NCI-H2081 treated with DMSO at 0.1 percent for 48 hours (cell line): Measurements from ENCODE around the gene S100PBP.

Source experiments
- DNase-seq: peaks from one replicate; lab custom pipeline; 2025; lab: John Stamatoyannopoulos, UW

S100PBP gene

DNA sequence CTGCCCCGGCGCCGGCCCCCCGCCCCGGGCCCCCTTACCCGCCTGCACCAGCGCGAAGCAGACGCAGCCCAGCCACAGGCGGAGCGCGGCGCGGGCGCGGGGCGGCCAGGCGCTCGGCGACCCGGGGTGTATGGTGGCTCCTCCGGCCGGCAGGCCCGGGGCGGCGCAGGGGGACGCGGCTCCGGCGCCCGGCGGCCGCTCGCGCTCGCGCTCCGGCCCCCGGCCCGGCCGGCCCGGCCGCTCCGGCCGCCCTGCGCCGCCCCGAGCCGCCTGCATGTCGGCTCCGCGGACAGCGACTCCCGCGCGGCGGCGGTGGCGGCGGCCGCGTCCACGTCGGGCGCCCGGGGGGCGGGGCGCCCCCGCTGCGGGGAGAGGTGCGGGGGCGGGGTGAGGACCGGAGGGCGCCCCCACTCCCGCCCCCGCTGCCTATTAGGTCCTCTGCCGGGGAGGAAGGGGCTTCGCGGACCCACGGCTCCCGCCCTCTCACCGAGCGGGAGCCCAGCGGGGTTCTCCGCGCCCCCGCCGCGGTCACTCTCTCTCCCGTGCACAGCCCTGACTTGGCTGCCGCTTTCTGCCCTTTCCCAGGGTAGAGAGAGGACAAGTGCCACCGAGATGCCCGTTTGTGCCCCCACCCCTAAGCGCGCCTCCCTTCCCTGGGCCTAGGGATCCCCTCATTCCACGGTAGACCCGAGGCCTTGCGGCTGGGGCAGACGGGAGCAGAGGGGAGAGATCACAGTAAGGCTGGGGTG lies 53.3 kb downstream of the S100PBP start, which contains the start of gene FNDC5:
Gene FNDC5, minus strand, starts transcription at position 298 of the 749 bp plus-strand sequence.
- no peak for DNase-seq

DNA sequence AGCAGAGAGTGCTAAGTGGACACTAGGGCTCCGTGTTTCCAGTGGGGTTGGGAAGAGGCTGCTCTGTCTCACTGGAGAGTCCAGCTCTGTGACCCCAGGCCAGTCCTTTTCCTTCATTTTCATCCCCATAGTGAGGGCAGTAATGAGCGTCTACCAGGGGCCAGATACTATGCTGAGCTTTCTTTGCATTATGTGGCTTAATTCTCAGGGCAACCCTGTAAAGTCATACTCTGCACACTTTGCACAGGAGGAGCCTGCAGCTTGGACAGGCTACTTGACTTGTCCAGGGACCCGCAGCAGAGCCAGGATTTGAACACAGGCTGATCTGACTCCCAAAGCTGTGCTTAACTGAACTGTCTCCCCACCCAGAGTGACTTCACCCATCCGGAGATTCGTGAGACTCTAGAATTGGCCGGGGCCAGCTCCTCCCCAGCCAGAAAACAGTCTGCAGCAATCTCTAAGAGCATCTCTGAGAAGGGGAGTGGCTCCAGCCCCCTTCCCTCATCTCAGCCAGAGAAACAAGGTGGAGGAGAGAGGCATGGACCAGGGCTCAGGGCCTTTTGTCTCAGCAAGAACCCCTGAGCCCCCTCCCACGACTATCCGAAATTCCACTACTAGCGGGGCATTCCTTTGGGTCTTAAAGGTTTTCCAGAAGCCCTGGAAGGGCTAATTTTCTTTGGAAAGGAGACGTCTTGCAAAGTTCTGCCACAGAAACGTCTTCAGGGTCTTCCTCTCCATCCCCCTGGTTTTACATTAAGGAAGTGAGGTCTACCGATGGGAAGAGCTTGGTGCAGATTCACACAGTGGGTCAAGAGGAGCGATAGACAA lies 54.1 kb downstream of the S100PBP start:
- no peak for DNase-seq

DNA sequence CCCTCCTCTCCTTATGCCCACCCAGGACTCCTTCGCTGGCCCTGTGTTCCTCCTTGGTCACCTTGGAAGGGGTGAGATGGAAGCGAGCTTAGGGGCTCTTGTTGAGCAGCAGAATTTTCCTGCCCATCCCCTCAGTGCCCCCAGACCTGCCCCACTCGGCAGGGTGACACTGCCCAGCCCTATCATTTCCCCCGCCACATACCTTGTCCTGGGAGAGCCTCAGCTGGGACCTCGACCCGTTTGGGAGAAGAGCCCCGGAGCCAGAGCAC lies 54.7 kb downstream of the S100PBP start:
- no peak for DNase-seq

DNA sequence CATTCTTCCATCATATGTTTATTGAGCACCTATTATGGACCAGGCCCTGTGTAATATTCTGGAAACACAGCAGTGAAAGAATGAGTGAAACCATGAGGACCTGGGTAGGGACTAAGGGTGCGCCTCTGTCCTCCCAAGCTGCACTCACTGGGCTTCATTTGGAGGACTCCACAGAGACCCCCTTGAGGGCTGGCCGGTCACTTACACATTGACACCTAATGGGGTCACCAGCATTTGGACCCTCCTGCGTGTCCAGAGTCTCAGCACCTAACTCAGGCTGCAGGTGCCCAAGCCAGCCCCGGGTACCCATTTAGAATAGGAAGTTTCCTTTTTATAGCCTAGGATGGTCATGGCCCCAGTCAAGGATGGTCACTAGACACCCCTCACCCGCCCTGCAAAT lies 56.0 kb downstream of the S100PBP start:
- no peak for DNase-seq

DNA sequence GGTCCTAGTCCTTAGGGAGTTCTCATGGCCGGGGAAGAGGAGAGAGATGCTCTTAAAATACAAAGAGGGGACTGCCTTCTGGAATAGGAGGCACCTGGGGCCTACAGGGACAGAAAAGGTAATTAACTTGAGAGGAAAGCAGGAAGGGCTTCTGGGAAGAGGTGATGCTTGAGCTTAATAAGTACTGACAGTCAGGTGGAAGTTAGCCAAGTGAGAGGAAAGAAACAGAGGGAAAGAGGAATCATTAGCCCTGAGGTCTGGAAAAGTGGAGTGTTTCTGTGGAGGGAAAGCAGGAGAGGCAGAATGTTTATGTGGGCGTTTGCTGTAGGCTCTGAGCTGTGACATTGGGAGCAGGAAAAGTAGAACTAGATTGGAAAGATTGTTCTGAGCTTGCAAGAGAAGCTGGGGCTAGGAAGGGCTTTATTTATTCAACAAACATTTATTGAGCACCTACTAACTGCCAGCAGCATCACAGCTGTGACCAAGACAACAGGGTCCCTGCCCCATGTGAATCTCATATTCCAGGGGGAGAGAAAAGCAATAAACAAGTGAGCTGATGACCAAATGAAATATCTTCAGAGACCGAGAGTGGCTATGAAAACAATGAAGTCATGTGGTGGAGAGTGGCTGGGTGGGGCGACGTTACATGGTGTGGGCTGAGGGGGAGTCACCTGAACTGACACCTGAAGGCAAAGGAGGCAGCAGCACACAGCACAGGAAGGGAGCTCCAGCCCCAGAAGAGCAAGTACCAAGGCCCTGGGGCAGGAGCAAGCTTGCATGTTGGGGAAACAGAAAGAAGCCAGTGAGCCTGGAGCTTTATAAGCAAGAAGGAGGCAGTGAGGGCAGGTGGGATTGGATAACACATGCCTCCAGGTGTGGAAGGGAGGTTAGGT lies 57.7 kb downstream of the S100PBP start:
- DNase-seq: no peak

DNA sequence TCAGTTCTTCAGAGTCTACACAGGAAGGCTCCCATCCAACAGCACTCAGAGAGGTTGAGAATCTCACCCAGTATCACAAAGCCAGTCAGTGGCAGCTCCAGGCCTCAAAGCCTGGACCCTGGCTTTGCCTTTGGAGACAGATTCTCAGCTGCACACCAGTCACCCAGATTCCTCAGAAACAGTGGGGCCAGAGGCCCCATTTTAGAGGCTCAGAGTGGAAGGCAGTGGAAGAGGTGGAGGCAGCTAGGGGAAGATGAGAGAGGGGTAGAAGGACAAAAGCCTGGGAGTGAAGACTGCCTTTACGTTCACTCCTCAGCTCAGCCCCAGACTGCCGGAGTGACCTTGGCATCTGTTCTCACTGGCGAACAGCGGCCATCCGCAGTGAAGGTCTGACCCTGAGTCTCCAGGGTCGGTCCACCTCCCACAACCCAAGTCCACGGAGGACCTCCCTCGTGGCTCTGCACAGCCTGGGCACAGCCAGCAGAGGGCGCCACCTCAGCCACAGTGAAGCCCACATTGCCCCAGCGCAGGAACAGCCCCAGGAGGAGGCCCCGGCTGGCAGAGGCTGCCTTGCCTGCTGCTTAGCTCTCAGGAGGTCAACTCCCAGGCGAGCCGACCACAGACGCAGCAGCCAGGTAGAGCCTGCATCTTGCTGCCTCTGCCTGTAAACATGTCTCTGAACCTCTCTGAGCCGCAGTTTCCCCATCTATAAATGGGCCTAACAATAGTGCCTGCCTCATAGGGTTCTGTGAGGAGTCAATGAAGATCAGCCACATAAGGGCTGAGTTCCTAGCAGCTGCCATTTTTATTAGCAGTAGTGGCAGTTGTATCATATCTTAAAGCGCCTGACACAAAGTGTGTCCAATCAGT lies 59.1 kb downstream of the S100PBP start:
- DNase-seq: no peak

DNA sequence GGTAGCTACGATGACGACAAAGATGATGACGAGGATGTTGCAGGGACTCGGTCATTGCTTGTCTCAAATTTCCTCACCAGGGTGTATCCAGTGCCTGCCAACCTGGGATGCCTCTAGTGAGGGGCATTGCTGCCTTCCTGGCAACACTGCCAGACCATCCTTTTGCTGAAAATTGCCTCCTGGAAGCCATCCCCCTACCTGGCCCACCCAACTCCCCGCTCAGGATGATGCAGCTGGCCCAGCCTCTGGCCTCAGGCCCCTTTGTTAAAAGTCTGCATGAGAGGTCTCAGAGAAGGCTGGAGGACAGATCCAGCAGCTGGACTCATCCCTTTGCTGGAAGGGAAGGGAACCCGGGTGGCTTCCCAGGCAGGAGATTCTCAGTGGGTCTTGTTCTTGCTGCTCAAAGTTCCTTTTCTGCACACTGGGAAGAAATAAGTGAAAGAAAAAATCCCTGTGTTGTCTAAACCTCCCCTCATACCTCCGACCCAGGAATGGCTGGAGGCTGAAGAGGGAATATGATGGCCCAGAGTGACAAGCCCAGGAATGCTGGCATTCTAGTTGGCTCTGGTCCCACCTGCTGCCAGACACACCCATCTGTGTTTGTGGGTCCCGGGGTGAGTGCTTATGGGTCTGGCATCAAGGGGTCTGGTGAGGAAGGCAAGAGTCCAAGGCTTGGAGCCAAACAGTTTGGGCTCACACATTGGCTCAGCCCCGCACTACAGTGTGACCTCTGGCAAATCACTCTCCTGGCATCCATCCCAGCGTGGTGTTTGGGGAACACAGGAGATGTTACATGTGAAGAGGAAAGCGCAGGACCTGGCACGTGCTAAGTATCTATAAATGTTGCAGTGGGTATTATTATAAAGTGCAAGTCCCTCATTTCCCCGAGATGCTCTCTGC lies 60.0 kb downstream of the S100PBP start:
- DNase-seq: no peak

DNA sequence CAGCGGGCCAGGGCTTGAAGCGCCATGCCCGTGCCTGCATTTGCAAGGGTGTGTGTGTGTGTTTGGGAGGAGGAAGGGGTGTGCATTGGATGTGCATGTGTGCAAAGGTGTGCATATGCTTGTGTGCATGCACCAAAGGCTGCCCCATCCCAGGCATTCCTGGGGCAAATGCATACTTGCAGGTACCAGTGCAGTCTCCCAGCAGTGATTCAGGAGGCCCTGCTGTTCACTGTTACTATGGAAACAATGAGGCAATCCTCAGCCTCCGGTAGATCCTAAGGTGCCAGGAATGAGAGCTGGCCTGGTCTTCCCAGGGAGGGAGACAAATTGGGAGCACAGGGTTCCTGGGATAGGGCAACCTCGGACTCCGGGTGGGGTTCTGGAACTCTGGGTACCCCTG lies 60.7 kb downstream of the S100PBP start:
- DNase-seq: no peak

DNA sequence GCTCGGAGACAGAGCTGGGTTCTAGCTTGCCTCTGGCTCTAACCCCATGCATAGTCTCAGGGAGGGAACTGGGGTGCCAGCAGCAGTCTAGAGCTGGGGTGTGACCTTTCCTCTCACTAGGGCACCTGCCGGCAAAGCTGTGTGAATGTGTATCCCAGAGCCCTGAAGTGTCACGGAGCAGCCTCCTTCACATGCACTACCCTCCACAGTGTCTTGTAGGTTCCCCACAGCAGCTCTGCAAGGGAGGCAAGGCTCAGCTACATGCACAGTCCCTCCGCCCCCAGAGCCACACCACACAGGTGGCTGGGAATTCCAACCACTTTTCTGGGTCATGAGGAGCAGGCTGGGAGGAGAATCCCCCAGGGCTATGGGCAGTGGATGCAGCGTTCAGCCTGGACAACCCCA lies 61.2 kb downstream of the S100PBP start:
- DNase-seq: no peak

DNA sequence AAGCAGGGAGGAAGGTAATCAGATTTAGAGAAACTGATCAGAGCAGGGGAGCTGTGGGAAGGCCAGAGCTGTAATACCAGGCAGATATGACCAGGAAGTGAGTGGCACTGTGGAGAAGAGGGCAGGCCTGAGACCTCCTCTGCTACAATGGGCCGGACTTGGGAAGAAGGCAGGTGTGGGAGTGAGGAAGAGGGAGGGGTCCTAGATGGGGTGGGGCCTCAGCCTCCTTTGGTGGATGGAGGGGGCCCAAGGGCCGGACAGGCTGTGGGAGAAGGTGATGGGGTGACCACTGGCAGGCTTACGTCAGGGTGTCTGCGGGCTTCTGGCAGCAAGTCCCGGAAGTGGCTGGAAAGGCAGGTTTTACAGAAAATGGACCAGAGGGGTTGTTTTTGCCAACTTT lies 63.8 kb downstream of the S100PBP start:
- no peak for DNase-seq

DNA sequence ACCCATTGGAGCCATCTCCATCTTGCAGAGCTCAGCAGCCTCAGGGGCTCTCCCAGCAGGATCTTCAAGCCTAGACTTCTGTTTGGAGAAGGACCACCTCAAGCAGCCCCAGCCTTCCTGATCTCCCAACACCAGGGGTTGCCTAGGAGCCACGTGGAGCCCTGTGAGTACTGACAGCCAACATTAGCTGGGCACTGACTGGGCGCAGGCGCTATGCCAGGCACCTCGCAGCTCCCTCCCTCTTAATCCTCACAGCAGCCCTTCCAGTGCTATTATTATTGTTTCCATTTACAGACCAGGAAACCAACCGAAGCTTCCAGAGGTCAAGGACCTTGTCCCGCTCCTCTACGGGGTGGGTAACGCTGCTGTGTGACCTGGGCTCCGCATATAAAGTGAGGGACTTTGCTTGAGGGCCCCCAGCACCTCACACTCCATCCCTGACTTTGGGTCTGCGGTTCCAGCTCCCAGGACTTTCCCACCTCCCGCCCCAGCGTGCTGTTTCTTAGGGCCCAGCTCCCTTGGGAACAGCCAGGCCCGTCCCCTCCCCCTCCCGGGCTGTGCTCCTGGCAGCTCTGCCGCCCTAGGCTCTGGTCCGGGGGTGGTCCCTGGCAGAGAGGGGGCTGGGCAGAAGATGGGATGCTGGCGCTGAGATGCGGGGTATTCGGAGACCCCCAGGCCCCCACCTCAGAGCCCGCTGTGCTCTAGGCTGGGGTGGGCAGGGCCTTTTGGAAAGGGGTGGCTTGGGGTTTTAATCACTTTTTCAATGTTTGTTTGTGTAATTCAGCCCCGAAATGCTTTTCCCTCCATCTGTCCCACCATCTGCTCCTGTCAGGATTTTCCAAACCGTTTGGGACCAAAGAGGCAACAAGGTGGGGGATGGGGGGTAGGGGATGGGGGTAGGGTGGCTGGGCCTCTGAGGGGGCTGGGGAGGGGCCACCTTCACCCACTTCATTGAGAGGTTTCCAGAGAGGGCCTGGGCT lies 64.7 kb downstream of the S100PBP start:
- no peak for DNase-seq

DNA sequence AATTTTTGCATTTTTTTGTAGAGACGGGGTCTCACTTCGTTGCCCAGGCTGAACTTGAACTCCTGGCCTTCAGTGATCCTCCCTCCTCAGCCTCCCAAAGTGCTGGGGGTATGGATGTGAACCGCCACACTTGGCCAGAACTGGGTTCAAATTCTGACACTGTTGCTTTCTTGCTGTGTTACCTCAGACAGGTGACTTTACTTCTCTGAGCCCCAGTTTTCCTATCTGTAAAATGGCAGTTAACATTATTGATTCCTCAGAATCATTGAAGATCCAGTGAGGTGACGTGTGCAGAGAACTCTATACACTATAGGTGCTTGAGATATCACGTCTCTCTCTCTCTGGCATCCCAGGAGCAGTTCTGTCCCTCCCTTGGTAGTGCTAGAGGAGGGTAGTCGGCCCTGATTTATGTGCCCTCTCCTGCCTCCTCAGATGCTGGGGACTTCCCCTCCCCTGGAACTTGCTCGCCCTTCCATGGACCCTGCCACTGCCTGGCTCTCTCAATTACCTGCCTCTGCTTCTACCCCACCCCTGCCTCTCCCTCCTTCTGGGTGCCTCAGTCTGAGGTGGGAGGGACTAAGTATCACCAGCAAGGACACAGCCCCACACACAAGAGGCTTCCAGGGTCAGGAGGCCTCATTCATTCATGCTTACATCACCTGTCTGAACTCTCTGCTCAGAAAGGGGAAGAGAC lies 66.0 kb downstream of the S100PBP start:
- no peak for DNase-seq

DNA sequence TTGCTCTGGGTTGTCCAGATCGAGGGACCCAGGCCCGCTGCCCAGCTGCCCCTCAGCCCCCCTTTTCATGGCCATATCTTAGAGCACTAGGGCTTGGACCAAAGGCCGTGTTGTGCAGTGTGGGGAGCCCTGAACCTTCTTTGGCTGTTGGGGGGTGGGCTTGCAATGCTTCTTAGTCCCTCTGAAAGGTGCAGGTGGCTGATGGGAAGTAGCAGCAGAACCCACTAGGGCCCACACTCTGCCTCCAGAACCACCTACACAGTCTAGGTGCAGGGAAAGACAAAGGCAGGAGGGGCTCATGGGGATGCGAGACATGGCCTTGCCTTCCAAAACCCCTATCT lies 66.5 kb downstream of the S100PBP start:
- DNase-seq: no peak

DNA sequence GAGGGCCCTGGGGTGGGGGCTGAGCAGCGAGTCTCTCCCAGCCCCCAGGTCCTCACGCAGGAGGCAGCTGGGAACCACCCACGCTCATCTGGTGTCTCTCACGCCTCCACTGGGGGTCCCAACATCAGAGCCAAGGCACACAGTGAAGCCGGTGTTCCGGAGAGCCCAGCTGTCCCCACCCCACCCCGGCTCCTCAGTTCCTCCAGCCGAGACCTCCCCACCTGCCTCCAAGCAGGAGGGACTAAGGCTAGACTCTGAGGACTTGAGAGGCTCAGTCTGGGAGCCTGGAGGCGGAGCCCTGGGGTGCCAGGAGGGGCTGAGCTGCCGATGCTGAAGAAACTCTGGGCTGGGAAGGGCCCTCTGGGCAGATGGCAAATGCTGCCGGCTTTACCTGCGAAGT lies 67.3 kb downstream of the S100PBP start:
- no peak for DNase-seq

DNA sequence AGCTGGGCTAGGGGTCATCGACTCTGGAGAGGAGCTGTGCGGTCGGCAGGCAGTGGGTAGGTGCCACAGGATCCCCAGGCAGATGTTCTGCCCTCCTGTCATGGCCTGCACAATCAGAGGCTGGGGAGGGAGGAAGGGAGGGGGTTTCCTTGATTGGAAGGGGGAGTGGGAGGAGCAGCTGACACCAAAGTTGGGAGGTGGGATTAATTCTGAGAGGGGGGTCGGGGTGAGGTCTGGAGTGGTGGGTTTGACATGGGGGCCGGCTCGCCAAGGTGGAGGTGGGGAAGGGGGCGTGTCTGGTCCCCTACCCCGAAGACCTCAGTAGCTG lies 68.2 kb downstream of the S100PBP start:
- DNase-seq: no peak

DNA sequence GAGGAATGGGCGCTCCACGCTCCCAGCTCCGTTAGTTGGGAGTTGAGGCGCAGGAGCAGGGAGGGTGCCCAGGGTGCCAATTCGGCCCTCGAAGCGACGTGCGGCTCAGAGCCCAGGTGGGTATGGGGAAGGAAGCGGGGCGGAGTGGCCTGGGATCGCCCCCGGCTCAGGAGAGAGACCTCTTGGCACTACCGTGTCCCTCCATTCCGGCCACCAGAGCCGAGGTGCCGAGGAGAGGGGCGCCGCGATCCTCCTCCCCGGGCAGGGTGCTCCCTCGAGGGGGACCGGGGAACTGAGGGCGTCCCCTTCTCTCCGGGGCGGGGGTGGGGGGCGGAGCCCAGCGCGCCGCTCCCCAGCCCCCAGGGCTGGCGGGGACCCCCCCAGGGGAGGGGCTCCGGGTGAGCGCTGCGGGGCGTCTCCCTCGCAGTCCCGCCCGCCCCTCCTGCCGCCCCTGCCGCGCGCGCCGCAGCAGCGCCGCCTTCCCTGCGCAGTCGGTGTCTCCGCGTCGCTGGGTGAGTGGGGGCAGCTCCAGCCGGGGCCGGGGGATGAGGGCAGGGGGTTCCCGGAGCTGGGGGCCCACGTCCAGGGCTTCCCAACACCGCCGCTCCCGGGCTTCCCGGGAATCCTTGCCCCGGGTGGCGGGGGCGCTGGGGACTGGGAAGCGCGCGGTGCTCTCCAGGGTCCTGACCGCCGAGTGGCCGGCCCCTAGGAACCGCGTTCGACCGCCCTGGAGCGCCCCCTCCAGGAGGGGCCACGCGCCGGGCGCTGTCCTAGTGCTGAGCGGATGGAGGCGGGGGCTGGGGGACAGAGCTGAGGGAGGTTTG lies 68.8 kb downstream of the S100PBP start, which contains the start of gene HPCA:
Gene HPCA, plus strand, starts transcription at position 488 of the 824 bp plus-strand sequence. CDS start 2,408 bp downstream, outside the sequence.
- DNase-seq: no peak

DNA sequence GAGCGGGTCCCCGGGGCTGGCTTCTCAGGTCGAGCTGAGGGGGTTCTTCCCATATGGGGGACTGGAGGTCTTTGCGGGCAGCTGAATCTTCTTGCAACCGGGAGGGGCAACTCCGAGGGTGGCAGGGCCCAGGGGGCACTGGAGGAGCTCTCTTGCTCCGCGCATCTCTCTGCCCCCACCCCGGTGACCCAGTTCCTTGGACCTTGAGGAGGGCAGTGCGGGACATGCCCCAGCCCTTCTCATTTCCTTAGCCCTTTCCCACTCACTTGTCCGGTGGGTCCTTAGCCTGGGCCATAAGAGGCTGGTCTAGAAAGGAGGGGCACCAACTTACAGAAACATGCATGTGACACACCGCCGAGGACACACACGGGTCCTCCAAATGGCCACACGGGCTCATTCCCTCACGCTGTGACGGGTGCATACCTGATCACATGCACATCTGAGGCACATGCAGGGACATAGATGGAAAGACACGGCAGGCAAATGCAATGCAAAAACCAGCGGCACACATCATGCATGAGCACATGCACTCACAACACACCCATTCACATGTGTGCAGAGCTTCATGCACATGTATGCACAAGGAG lies 69.5 kb downstream of the S100PBP start:
- no peak for DNase-seq

DNA sequence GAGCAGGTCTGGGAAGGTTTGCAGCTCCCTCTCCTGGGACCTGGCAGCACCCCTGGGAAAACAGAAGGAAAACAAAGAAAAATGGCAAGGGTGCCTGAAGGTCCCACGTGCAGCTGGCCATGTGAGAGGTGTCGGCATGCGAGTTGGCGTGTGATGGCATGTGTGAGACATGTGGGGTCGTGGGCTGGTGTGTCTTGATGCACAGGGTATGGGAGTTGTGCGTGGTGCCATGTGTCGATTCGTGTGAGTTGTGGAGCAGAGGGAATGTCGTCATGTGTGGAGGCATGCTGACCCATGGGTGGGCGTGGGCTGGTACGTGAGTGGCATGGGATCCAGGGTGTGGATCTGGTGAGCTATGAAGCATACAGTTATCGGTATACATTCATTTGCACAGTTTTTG lies 70.2 kb downstream of the S100PBP start:
- DNase-seq: no peak
